HPDE6-E6E7 (cell line): ENCODE measurements around the gene SPTLC3.

Experiments used
- DNase-seq: peaks from one replicate; pipeline ENCODE4 v3.0.0; 2011; ENCODE audit warnings: missing footprints; ENCODE audit errors: extremely low spot score

SPTLC3 gene

GRCh38 chr20:13098720-13099355 lies 90.1 kb downstream of the SPTLC3 start:
- DNase-seq = no peak

- peak; percentile 58 for DNase-seq
Observed at GRCh38 chr20:13099676-13100075, 90.9 kb downstream of the SPTLC3 start.

- no peak for DNase-seq
Observed at GRCh38 chr20:13101276-13101675, 92.5 kb downstream of the SPTLC3 start.

DNA sequence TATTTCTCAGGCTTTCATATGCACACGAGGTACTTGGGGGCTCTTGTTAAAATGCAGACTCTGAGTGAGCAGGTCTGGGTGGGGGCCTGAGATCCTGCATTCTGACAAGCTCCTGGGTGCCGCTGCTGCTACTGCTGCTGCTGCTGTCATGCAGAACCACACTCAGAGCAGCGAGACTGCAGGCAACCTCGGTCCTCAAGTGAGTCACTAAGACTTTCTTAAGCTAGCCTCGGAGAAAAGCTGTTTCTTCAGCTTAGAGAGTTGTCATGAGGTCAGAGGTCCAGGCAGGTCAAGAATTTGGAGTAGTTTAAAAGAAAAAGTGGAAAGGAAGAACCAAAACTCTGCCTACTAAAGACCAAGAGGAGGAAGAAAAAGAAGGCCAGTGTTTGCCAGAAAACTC lies 92.9 kb downstream of the SPTLC3 start:
- DNase-seq = peak; percentile 33

GRCh38 chr20:13102237-13102636 lies 93.5 kb downstream of the SPTLC3 start:
- DNase-seq = no peak

- no peak for DNase-seq
Observed at GRCh38 chr20:13102694-13103093, 93.9 kb downstream of the SPTLC3 start.

DNA sequence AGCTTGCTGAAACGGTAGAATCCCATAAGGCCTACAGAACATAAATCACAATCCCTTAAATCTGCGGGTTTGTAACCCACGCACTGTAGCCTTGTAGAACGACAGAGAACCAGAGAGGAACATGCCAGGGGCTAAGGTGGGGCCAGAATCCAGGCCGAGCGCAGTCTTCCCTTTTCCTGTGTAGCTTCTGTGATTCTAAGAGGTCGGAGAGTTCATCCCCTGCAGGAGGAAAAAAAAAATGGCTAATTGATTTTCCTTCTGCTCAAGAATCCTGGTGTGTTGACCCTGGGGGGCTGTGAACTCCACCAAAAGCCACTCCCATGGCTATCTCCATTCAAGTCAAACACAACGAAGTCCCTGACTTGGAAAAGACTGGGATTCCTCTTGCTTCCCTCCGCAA lies 96.3 kb downstream of the SPTLC3 start:
- no peak for DNase-seq

- no peak for DNase-seq
Observed at GRCh38 chr20:13105864-13106457, 97.2 kb downstream of the SPTLC3 start.

GRCh38 chr20:13109658-13110057 lies 100.9 kb downstream of the SPTLC3 start:
- DNase-seq = no peak

DNA sequence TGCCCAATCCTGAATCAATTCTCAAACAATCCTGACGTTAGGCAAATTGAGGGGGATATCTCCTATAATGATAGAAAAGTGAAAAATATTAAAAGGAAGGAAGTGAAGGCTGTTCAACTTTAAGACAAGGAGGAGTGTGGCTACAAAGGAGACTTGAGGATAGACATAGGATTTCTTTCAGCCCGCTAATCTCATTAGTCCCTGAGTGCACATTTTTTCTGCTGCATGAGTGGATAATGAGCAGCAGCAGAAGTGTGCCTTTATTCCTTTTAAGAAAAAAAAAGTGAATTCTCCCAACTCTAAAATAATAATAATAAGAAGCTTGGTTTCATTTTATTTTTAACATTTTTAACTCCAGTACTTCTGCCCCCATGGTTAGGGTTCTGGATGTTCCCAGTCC lies 102.0 kb downstream of the SPTLC3 start:
- DNase-seq = no peak

DNA sequence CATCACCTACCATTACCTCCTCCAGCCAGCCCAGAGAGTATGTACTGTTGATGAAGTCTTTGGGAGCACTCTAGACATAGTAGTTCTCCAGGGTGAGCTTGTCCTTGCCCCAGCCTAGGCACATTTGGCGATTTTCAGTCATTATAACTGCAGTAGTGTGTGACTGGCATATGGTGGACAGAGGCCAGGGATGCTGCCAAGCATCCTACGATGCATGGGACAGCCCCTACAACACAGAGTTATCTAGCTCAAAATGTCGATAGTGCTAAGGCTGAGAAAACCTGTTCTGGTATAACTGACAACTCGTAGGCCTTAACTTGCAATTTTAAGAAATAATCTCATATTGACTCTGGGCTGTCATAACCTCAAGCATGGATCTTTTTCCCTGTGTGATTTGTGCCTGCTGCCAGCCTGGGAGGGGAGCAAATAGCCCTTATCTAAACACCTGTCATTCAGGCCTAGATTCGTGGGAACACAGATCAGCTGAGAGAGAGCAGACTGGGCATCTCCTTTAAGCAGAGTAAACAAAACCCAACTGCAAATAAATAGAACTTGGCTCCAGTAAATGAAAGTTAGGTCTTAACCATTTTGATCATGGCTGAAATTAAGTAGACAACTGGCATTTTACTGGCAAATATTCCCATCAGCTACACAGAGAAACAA lies 102.6 kb downstream of the SPTLC3 start:
- no peak for DNase-seq

DNA sequence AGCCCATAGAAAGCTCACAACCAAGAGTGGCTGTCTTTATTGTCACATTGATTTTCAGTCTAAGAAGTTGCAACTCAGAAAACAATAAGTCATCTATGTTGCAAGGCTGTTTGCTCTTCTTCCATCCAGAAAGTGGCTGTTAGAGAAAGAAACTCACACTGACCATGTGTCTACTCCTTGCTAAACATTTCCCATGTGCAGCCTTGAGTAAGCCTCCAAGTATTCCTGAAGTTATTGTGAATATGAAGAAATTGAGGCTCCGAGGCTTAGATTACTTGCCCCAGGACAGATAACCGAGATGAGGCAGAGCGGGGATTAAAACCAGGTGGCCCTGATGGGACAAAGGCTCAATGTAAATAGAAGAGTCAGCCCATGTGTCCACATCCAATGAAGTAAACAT lies 105.0 kb downstream of the SPTLC3 start:
- no peak for DNase-seq

DNA sequence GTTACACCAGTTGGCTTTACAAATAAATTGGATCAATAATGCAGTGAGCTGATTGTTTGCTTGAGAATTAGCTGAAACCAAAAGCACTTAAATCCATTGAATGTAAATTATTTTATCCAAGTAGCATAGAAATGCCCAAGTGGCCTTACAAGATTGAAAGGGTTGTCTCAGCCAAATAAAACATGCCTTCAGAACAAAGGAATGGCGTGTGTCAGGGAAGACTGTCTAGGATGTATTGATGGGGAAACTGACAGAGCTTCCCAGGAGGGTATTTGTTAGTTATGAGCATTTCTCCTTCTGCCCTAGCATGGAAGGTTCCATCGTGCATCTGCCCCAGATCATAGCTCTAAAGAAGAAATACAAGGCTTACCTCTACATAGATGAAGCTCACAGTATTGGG lies 108.4 kb downstream of the SPTLC3 start:
- DNase-seq = no peak

- no peak for DNase-seq
Observed at GRCh38 chr20:13118676-13119075, 109.9 kb downstream of the SPTLC3 start.

GRCh38 chr20:13119583-13119982 lies 110.8 kb downstream of the SPTLC3 start:
- DNase-seq = peak; percentile 43

DNA sequence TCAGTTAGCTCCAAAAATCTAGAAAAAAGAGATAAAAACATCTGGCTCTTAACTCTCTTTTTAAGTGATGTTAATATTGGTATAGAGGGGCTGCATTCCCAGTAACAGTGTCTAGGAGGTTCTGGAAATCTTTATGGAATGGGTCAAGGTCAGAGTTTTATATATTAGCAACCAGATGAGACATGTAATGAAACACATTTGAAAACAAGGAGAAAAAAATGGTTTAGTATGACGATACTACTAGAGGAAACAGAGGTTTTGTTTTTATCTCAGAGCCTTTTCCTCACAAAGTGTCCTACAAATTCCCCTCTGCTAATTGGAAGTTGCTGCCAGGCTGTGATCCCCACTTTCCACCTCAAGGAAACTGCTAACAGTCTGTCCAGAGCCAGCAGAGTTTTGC lies 111.7 kb downstream of the SPTLC3 start:
- DNase-seq = no peak

DNA sequence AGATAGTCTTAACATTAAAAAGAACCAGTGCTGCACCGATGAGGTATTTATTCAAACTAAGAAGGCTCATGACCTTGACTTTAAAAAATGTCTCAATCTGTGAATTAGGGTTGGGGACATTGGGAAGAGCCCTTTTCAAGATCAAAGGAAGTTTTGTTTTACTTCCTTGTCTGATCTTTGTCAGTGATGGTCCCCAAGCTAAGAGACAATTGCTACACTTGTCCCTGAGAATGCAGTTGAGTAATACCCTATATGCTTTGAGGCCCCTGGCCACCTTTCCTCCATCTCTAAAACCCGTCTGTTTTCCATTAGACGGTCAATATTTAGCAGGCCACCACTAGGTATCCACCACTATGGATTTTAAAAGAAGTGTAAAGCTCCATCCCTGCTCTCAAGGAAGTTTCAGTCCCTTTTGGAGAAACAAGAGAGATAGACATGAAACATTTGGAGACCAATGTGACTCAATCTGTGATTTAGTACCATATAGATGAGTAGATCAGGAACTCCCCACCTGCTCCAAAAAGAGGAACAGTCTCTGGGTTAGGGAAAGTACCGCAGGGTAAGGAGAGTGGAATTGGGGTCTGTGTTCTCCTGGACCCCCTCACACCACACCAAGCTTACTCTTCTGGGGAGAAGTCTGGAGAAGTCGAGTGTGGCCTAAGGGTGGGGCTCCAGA lies 113.2 kb downstream of the SPTLC3 start:
- DNase-seq = no peak

- DNase-seq = no peak
Observed at GRCh38 chr20:13125486-13125885, 116.7 kb downstream of the SPTLC3 start.

DNA sequence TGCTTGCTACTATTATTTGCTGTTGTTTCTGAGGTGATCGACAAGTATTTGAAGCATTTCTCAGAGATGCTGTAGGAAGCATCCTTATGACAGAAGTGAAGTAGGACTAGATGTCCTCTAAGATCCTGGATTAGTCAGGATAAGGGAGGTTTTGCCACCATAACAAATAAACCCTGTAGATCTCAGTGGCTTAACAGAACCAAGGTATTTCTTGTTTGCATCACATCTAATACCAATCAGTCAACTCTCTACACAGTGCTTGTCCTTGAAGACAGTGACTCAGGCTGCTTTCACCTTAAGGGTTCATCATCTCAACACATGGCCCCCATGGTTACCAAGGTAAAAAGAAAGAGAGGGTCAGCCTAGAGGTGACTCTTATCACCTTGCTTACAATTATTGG lies 119.4 kb downstream of the SPTLC3 start:
- DNase-seq = no peak

GRCh38 chr20:13130061-13130706 lies 121.4 kb downstream of the SPTLC3 start:
- DNase-seq = no peak

- DNase-seq = no peak
Observed at GRCh38 chr20:13130707-13131103, 121.9 kb downstream of the SPTLC3 start.

- no peak for DNase-seq
Observed at GRCh38 chr20:13131688-13132087, 122.9 kb downstream of the SPTLC3 start.
